ENCODE data around the gene HAGHL. TPM values are rescaled to one million over a fixed set of nuclear protein-coding genes. Genes with fewer than 3 reads are reported as not detected.

The HAGHL gene
- 7.2 and 10.8 TPM in 2 replicates for total RNA-seq

GRCh38 chr16:726438-727290 lies at the start of gene HAGHL, which contains the start of gene CCDC78:
HAGHL (plus strand) TSS chr16:727106; CDS start chr16:727510, 404 bp downstream.
CCDC78 (minus strand) TSS chr16:726443; CDS start chr16:726367, 76 bp downstream.

GRCh38 chr16:679814-680624 lies 46.9 kb upstream of the HAGHL start, which contains the start of gene STUB1:
STUB1 (plus strand) TSS chr16:680410; CDS start chr16:680526, 116 bp downstream.

GRCh38 chr16:684071-684794 lies 42.7 kb upstream of the HAGHL start, which contains the start of gene JMJD8:
JMJD8 (minus strand) TSS chr16:684334; CDS start chr16:684319, 15 bp downstream.

GRCh38 chr16:705431-706188 lies 21.3 kb upstream of the HAGHL start, which contains the start of gene FBXL16:
FBXL16 (minus strand) TSS chr16:705801; CDS start chr16:697405, 8,396 bp downstream.

DNA sequence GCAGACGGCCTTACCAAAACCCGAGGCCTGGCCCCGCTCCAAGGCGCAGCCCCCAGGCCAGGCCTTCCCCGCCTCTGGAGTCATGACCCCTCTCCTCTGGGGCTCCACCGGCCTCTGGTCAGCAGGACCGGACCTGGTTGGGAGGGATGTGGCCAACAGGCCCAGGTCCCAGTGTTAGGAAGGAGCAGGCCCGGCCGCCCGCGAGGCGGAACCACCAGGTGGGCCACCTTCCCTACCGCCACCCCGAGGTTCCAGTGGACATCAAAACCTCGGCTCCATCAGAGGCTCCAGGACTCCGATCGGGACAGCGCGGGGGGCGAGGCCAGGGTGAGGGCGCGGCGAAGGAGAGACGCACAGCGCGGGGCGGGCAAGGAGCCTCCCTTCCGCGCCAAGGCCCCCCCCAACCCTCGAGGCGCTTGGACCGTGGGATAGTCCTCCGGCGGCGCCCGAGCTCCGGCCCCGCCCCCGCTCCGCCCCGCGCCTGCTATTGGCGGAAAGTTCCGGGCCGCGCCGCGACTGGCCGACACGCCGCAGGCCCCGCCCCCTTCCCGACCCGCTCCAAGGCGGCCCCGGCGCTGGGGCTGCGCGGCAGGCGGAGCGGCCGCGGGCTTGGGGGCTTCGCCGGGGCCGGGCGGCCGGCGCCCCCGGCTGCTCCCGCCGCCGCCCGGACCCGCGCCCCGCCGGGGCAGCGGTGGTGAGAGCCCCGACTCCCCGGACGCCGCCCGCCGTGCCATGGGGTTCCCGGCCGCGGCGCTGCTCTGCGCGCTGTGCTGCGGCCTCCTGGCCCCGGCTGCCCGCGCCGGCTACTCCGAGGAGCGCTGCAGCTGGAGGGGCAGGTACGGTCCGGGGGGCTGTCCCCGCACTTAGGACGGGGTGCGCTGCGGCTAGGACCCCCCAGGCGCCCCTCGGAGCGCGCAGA lies 12.1 kb upstream of the HAGHL start, which contains the start of gene METRN:
Gene METRN, plus strand, starts transcription at position 561 of the 919 bp plus-strand sequence. Its CDS starts 172 bp downstream, at position 733.

DNA sequence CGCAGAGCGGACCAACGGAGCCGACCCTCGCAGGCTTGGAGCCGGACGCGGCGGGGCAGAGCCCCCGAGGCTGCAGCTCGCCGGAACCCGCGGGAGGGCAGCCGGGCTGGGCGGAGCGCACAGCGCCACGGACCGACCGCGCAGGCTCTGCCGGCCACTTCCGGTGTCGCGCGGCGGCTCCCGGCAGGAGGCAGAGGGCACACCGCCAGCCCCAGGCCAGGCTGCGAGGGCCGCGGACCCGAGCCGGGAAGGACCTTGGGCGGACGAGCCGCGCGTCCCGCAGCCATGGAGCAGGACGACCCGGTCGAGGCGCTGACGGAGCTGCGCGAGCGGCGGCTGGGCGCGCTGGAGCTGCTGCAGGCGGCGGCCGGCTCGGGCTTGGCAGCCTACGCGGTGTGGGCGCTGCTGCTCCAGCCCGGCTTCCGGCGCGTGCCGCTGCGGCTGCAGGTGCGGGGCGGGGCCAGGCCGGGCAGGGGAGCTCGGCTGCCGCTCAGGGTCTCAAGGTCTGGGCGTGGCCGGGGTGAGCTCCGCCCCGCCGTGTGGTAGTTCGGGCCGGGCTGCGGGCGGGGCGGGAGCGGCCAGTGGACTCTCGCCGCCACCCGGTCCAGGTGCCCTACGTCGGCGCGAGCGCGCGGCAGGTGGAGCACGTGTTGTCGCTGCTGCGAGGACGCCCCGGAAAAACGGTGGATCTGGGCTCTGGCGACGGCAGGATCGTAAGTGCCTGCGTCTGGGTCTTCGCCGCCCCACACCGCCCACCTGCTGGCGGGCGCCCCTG lies 5.7 kb upstream of the HAGHL start, which contains the start of gene ANTKMT:
Gene ANTKMT, plus strand, starts transcription at position 157 of the 775 bp plus-strand sequence. Its CDS starts 129 bp downstream, at position 286.

DNA sequence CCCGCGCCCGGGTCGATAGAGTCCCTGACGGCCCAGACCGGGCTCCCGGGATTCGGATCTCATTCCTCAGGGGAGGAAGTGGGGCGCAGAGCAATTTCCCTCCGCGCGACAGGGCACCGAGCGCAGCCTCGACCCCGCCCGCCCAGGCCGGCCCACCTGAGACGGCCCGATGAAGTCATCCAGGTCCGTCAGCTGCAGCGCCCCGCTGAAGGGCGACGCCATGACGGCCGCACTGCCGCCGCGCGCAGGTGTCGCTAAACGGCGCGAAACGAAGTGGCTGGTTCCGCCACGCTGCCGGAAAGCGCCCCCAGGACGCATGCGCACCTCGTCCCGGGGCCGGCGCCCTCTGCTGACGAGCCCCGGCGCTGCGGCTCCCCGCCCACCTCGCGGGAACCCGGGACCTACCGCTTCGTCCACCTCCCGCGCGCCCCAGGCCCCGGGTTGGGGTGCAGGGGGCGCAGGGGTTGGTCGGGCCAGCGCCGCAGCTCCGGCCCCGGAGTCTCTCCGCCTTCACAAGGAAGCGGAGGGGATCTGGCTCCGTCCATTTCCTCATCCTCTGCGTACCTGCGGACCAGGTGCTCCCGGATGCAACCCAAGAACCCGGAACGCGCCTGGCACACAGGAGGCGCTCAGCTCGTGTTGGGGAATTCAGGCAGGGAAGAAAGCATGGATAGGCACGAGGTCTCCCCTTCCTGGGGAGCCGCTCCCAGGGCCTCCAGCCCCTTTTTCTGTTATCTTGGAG lies 14.0 kb downstream of the HAGHL start, which contains the start of gene CIAO3:
Gene CIAO3, minus strand, starts transcription at position 234 of the 742 bp plus-strand sequence. Its CDS starts 12 bp downstream, at position 222.

DNA sequence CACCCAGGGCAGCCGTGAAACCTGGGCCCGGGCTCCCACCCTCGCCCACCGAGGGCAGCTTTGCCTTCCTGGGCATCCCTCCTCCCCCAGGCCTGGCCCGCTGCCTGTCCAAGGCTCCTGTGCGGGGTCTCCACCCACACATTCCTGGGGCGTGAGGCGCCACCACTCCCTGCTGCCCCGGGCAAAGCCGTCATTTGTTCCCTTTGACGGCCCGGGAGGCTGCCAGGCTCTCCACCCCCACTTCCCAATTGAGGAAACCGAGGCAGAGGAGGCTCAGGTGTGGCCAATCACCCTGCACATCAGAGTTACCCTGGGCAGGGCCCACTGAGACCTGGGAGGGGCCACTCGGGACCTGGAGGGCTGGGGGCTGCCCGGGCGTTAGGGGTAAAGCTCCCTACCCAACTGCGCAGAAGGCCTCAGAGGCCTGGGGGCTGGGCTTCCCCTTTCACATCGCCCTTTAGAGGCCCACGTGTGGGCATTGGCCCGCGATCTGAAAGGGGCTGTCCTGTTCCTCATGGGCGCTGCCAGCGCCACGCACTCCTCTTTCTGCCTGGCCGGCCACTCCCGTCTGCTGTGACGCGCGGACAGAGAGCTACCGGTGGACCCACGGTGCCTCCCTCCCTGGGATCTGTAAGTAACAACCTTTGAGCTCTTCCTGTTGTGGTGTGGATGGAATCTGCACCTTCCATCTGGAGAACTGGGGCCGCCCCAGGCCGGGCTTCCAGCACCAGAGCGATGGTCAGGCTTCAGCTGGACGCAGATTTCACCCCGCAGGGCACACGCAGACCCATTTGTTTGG lies 33.8 kb downstream of the HAGHL start, which contains the start of gene MSLN:
Gene MSLN, plus strand, starts transcription at position 190 of the 799 bp plus-strand sequence. CDS start 1,947 bp downstream, outside the sequence.

Other genes with a start within 250 kb of the HAGHL start
- 15.8 and 20.6 TPM in 2 replicates for gene CAPN15, start 199.4 kb upstream of the HAGHL start, total RNA-seq
- gene PRR35, start 166.7 kb upstream of the HAGHL start, total RNA-seq: not detected in 2 replicates
- gene NHLRC4, start 160.1 kb upstream of the HAGHL start, total RNA-seq: 1.7 and 2.6 TPM in 2 replicates
- 22.5 TPM in 2 replicates for gene PIGQ, start 157.1 kb upstream of the HAGHL start, total RNA-seq
- gene RAB40C, start 137.0 kb upstream of the HAGHL start, total RNA-seq: 8.3 and 10.0 TPM in 2 replicates
- 0.12 and 0.13 TPM in 2 replicates for gene WFIKKN1, start 96.1 kb upstream of the HAGHL start, total RNA-seq
- 77.3 and 88.6 TPM in 2 replicates for gene METTL26, start 90.8 kb upstream of the HAGHL start, total RNA-seq
- gene MCRIP2, start 85.3 kb upstream of the HAGHL start, total RNA-seq: 14.2 and 19.3 TPM in 2 replicates
- 10.4 and 13.2 TPM in 2 replicates for gene WDR90, start 77.7 kb upstream of the HAGHL start, total RNA-seq
- gene RHOT2, start 59.0 kb upstream of the HAGHL start, total RNA-seq: 27.2 and 32.1 TPM in 2 replicates
- 3.2 and 4.2 TPM in 2 replicates for gene RHBDL1, start 51.4 kb upstream of the HAGHL start, total RNA-seq
- 130 and 188 TPM in 2 replicates for gene STUB1, start 46.7 kb upstream of the HAGHL start, total RNA-seq
- 26.7 and 27.2 TPM in 2 replicates for gene JMJD8, start 42.8 kb upstream of the HAGHL start, total RNA-seq
- 2.6 and 3.7 TPM in 2 replicates for gene WDR24, start 36.7 kb upstream of the HAGHL start, total RNA-seq
- gene FBXL16, start 21.3 kb upstream of the HAGHL start, total RNA-seq: 0.06 and 0.13 TPM in 2 replicates
- 124 and 143 TPM in 2 replicates for gene METRN, start 12.0 kb upstream of the HAGHL start, total RNA-seq
- gene ANTKMT, start 6.0 kb upstream of the HAGHL start, total RNA-seq: 24.5 and 32.4 TPM in 2 replicates
- gene CCDC78, start 663 bp upstream of the HAGHL start, total RNA-seq: 0.79 and 1.1 TPM in 2 replicates
- gene CIAO3, start 13.9 kb downstream of the HAGHL start, total RNA-seq: 31.5 and 38.3 TPM in 2 replicates
- gene MSLN, start 33.6 kb downstream of the HAGHL start, total RNA-seq: not detected in 2 replicates
- gene RPUSD1, start 61.3 kb downstream of the HAGHL start, total RNA-seq: 10.0 and 13.6 TPM in 2 replicates
- 6.7 and 9.0 TPM in 2 replicates for gene CHTF18, start 61.5 kb downstream of the HAGHL start, total RNA-seq
- gene GNG13, start 73.6 kb downstream of the HAGHL start, total RNA-seq: not detected in 2 replicates
- 12.3 and 13.1 TPM in 2 replicates for gene LMF1, start 243.9 kb downstream of the HAGHL start, total RNA-seq

All from aortic smooth muscle cell (primary cell).